HepG2 (cell line): ENCODE results near the gene KCNK18. TPM values are rescaled to one million over a fixed set of nuclear protein-coding genes. Genes with fewer than 3 reads are reported as not detected.

Experiments
- BCL3 ChIP-seq: sonication (generic); formaldehyde crosslinking; IDR thresholded peaks from 2 replicates; pipeline ENCODE4 v1.5.1; 2020; ENCODE audit warnings: mild to moderate bottlenecking, missing genetic modification reagents, moderate library complexity
- ELF1 ChIP-seq: sonication (generic); formaldehyde crosslinking; IDR thresholded peaks from 2 replicates; pipeline ENCODE4 v1.4.0; 2020; ENCODE audit warnings: missing genetic modification reagents
- JARID2 ChIP-seq: sonication (generic); formaldehyde crosslinking; IDR thresholded peaks from 2 replicates; pipeline ENCODE4 v1.8.1; 2023; ENCODE audit warnings: missing genetic modification reagents, inconsistent platforms; ENCODE audit not compliant: insufficient replicate concordance
- MAF1 ChIP-seq: sonication (generic); formaldehyde crosslinking; IDR thresholded peaks from 2 replicates; pipeline ENCODE4 v1.5.0; 2020; ENCODE audit warnings: missing genetic modification reagents, borderline replicate concordance
- MAZ ChIP-seq, 2 experiments: sonication (generic) in 1 of 2; formaldehyde crosslinking in 1 of 2; IDR thresholded peaks; 2 replicates each; pipeline versions ENCODE4 v1.5.0 to v1.6.1; 2012 to 2020; ENCODE audit warnings: low read depth in 2 of 2, mild to moderate bottlenecking in 2 of 2, borderline replicate concordance in 1 of 2, improper control_type of control experiment in 1 of 2, low read length in 1 of 2, missing genetic modification reagents in 1 of 2, moderate library complexity in 1 of 2
- POGZ ChIP-seq: sonication (generic); formaldehyde crosslinking; IDR thresholded peaks from 2 replicates; pipeline ENCODE4 v1.4.0; 2020; ENCODE audit warnings: mild to moderate bottlenecking, missing genetic modification reagents
- SMYD3 ChIP-seq: sonication (generic); formaldehyde crosslinking; IDR thresholded peaks from 2 replicates; pipeline ENCODE4 v1.8.1; 2023; ENCODE audit warnings: mild to moderate bottlenecking, missing genetic modification reagents
- THRA ChIP-seq: sonication (generic); formaldehyde crosslinking; IDR thresholded peaks from 2 replicates; pipeline ENCODE4 v1.4.0; 2020; ENCODE audit warnings: missing genetic modification reagents, borderline replicate concordance
- ZFX ChIP-seq: sonication (generic); formaldehyde crosslinking; IDR thresholded peaks from 2 replicates; pipeline ENCODE4 v1.4.0; 2020; ENCODE audit warnings: mild to moderate bottlenecking, low read depth, missing genetic modification reagents, moderate library complexity
- ZNF224 ChIP-seq: sonication (generic); formaldehyde crosslinking; IDR thresholded peaks from 2 replicates; pipeline ENCODE4 v1.5.0; 2020; ENCODE audit warnings: mild to moderate bottlenecking, missing genetic modification reagents
- ZNF225 ChIP-seq: sonication (generic); formaldehyde crosslinking; IDR thresholded peaks from 2 replicates; pipeline ENCODE4 v1.4.0; 2020; ENCODE audit warnings: mild to moderate bottlenecking, missing genetic modification reagents
- ZNF710 ChIP-seq: sonication (generic); formaldehyde crosslinking; IDR thresholded peaks from 2 replicates; pipeline ENCODE4 v1.5.0; 2020; ENCODE audit warnings: mild to moderate bottlenecking, missing genetic modification reagents, borderline replicate concordance
- ZNF720 ChIP-seq: sonication (generic); formaldehyde crosslinking; IDR thresholded peaks from 2 replicates; pipeline ENCODE4 v1.4.0; 2020; ENCODE audit warnings: missing genetic modification reagents
- ZNF777 ChIP-seq: sonication (generic); formaldehyde crosslinking; IDR thresholded peaks from 2 replicates; pipeline ENCODE4 v1.4.0; 2020; ENCODE audit warnings: missing genetic modification reagents
- ZNF788 ChIP-seq: sonication (generic); formaldehyde crosslinking; IDR thresholded peaks from 2 replicates; pipeline ENCODE4 v1.5.0; 2020; ENCODE audit warnings: mild to moderate bottlenecking, missing genetic modification reagents, borderline replicate concordance
- ZNF800 ChIP-seq: sonication (generic); formaldehyde crosslinking; IDR thresholded peaks from 2 replicates; pipeline ENCODE4 v1.4.0; 2020; ENCODE audit warnings: missing genetic modification reagents
- polyA plus RNA-seq, 8 experiments: library from polyadenylated mRNA; depleted of rRNA in 3 of 8; stranded (reverse) in 7 of 8; unstranded in 1 of 8; fragments of >200 nt; fragmentation: Illumina TruSeq in 4 of 8; extraction: Trizol in 4 of 8; gene quantifications; 2 replicates each; pipeline versions ENCODE4 v1.2.1 to v1.2.3, GENCODE V29; 2011 to 2016; ENCODE audit warnings: low read depth in 4 of 8, missing spikeins in 1 of 8, mixed read lengths in 1 of 8; ENCODE audit not compliant: insufficient read depth in 1 of 8
- total RNA-seq, 5 experiments: library from RNA; depleted of rRNA; stranded (reverse); fragments of >200 nt; fragmentation: Illumina TruSeq; extraction: Trizol; gene quantifications; 2 replicates each; pipeline ENCODE4 v1.2.3, GENCODE V29; 2016; ENCODE audit warnings: low read depth in 1 of 5
- TF ChIP-seq, protein P1 (sequence below), 2 experiments: sonication (generic) in 1 of 2; formaldehyde crosslinking in 1 of 2; IDR thresholded peaks; 2 replicates each; pipeline versions ENCODE4 v1.4.0 to v1.6.1; 2018 to 2020; ENCODE audit warnings: missing genetic modification reagents in 2 of 2, borderline replicate concordance in 1 of 2, low read depth in 1 of 2, mild to moderate bottlenecking in 1 of 2, missing biosample characterization in 1 of 2

KCNK18 gene
- total and polyA plus RNA-seq, 2 of the 13 experiments (the other 11 are each of a cell fraction or from before 2014, with no cell fraction given) = not detected

GRCh38 chr10:117167789-117168674, 29.3 kb upstream of the KCNK18 start (continued):
- TF ChIP-seq ZNF710 (CRISPR knock-in tag) = peak; percentile 45; the same call in 1 of the 2 replicates
- no peak for TF ChIP-seq SMYD3 (CRISPR knock-in tag)
- no peak for TF ChIP-seq ELF1 (CRISPR knock-in tag)
- TF ChIP-seq ZNF720 (CRISPR knock-in tag) = no peak
- peak; percentile 44; the same call in 1 of the 2 replicates for TF ChIP-seq POGZ (CRISPR knock-in tag)
- no peak for TF ChIP-seq BCL3 (CRISPR knock-in tag)
- TF ChIP-seq ZFX = peak; percentile 44; the same call in 1 of the 2 replicates
- 0 out of 2 replicates have a peak, but pooled peaks have one; percentile 60 for TF ChIP-seq ZNF800 (CRISPR knock-in tag)
- peak; percentile 70; the same call in 1 of the 2 replicates for TF ChIP-seq MAZ (IDR thresholded peaks at IDR 0.05; ENCODE audit: borderline replicate concordance, low read depth, low read length)
- peak; percentile 71 for TF ChIP-seq MAZ (CRISPR knock-in tag; IDR thresholded peaks at IDR 0.05; ENCODE audit: low read depth)
- TF ChIP-seq ZNF788 (CRISPR knock-in tag) = peak; percentile 50; the same call in 1 of the 2 replicates
- peak; percentile 78; the same call in 1 of the 2 replicates for TF ChIP-seq ZNF225
- no peak for TF ChIP-seq JARID2
- TF ChIP-seq, protein P1, sequence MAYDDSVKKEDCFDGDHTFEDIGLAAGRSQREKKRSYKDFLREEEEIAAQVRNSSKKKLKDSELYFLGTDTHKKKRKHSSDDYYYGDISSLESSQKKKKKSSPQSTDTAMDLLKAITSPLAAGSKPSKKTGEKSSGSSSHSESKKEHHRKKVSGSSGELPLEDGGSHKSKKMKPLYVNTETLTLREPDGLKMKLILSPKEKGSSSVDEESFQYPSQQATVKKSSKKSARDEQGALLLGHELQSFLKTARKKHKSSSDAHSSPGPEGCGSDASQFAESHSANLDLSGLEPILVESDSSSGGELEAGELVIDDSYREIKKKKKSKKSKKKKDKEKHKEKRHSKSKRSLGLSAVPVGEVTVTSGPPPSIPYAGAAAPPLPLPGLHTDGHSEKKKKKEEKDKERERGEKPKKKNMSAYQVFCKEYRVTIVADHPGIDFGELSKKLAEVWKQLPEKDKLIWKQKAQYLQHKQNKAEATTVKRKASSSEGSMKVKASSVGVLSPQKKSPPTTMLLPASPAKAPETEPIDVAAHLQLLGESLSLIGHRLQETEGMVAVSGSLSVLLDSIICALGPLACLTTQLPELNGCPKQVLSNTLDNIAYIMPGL (CRISPR knock-in tag; IDR thresholded peaks at IDR 0.05; ENCODE audit: borderline replicate concordance in 1 of 2, low read depth in 1 of 2) = peak; percentile 40 to 69; a peak in 2 of 4 replicates
- TF ChIP-seq ZNF224 = 0 out of 2 replicates have a peak, but pooled peaks have one; percentile 63
- TF ChIP-seq ZNF777 (CRISPR knock-in tag) = peak; percentile 86
- TF ChIP-seq MAF1 (CRISPR knock-in tag) = 0 out of 2 replicates have a peak, but pooled peaks have one; percentile 37
- 0 out of 2 replicates have a peak, but pooled peaks have one; percentile 28 for TF ChIP-seq THRA
